A673 (cell line): ENCODE measurements around the gene ELL. TPM values are rescaled to one million over a fixed set of nuclear protein-coding genes. Genes with fewer than 3 reads are reported as not detected.

Experiments used
- BruUV-seq: library from RNA; stranded (reverse); fragments of 400-500 nt; replicated peaks from 2 replicates; lab custom pipeline; 2021; lab: Mats Ljungman, UMichigan
- CTCF ChIA-PET: fragments of 300-600 bp; sonication (Branson Sonifier 250); formaldehyde crosslinking; loops from one replicate; lab custom pipeline; 2022; ENCODE audit warnings: antibody characterized with exemption; lab: Charles Lee
- POLR2A ChIA-PET: fragments of 300-600 bp; sonication (Branson Sonifier 250); formaldehyde crosslinking; loops from one replicate; lab custom pipeline; 2022; ENCODE audit warnings: antibody characterized with exemption; ENCODE audit not compliant: low non-redundant PET; lab: Charles Lee
- DNase-seq: peaks from one replicate; pipeline ENCODE4 v3.0.0-alpha.2; 2015; ENCODE audit warnings: low spot score
- H3K27ac ChIP-seq: fragments of 200-600 bp; sonication (generic); 2 replicates; pipeline ENCODE4 v1.5.1; 2016; ENCODE audit warnings: mixed run types, low read depth, mild to moderate bottlenecking, mixed read lengths, antibody characterized with exemption, low read length; ENCODE audit not compliant: poor library complexity, severe bottlenecking
- H3K27me3 ChIP-seq: fragments of 200-600 bp; sonication (generic); replicated peaks from 2 replicates; pipeline ENCODE4 v1.6.1; 2017; ENCODE audit warnings: mixed run types, low read depth, mild to moderate bottlenecking, mixed read lengths, antibody characterized with exemption, low read length; ENCODE audit not compliant: insufficient read depth, poor library complexity
- H3K36me3 ChIP-seq: fragments of 200-600 bp; sonication (generic); 2 replicates; pipeline ENCODE4 v1.6.1; 2016; ENCODE audit warnings: mixed run types, mild to moderate bottlenecking, mixed read lengths, antibody characterized with exemption, low read length; ENCODE audit not compliant: insufficient read depth, poor library complexity, severe bottlenecking
- H3K4me1 ChIP-seq: fragments of 200-600 bp; sonication (generic); 2 replicates; pipeline ENCODE4 v1.6.1; 2017; ENCODE audit warnings: mixed run types, mild to moderate bottlenecking, mixed read lengths, antibody characterized with exemption, low read length; ENCODE audit not compliant: insufficient read depth, poor library complexity, severe bottlenecking
- H3K4me3 ChIP-seq: fragments of 200-600 bp; sonication (generic); 2 replicates; pipeline ENCODE4 v1.5.1; 2016; ENCODE audit warnings: low read depth, mixed run types, mild to moderate bottlenecking, mixed read lengths, low read length; ENCODE audit not compliant: poor library complexity, severe bottlenecking
- H3K9me3 ChIP-seq: fragments of 200-600 bp; sonication (generic); 2 replicates; pipeline ENCODE4 v1.6.1; 2016; ENCODE audit warnings: mixed run types, low read depth, mild to moderate bottlenecking, mixed read lengths, antibody characterized with exemption, low read length; ENCODE audit not compliant: poor library complexity, severe bottlenecking
- CTCF ChIP-seq: fragments of 300-800, 200-600 bp; sonication (generic); conservative IDR thresholded peaks from 2 replicates; pipeline ENCODE4 v1.5.1; 2017; ENCODE audit warnings: low read depth, mild to moderate bottlenecking, antibody characterized with exemption, low read length, moderate library complexity, mixed read lengths
- EZH2 ChIP-seq: fragments of 200-600 bp; sonication (generic); IDR thresholded peaks from 2 replicates; pipeline ENCODE4 v1.6.1; 2017; ENCODE audit warnings: borderline replicate concordance, low read depth, mild to moderate bottlenecking, mixed read lengths, antibody characterized with exemption, low read length; ENCODE audit not compliant: poor library complexity, severe bottlenecking
- intact Hi-C: fragments of 100-400 bp; cut with micrococcal nuclease; formaldehyde crosslinking; loops from one replicate; pipeline ENCODE4 v1.10.0; 2022; ENCODE audit not compliant: unreplicated experiment
- total RNA-seq: library from RNA; stranded (reverse); gene quantifications from 2 replicates; pipeline ENCODE4 v1.2.3, GENCODE V29; 2021

Gene ELL
- total RNA-seq, 1 experiment from 2014 or later = 16.4 TPM

GRCh38 chr19:18461471-18461870, 60.4 kb downstream of the ELL start:
- peaks cover 3% of the 10 kb centered on the region for H3K36me3 ChIP-seq

DNA sequence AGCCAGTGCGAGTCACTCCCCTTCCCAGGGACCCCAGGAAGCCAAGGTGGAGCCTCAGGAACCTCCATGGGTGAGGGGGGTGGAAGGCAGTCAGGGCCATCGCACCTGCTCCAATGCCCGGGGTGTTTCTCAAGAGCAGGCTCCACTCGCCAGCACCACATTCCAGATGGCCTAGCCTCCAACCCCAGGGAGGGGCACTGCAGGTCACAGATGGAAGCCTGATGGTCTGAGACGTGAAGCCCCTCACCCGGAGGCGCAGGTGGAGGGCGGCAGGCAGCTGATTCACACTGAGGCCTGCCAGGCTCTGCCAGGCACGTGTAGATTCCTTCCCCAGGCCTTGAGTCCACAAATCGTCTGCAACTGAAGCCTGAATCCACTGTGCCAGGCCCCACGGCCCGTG, 61.0 kb downstream of the ELL start:
- intact Hi-C loops = loop anchor here (10.0 kb wide), 3 partner anchors 134 to 524 kb away; partner anchors contain the start of genes COPE and DDX49
- no peak for DNase-seq
- Histone ChIP-seq H3K4me3 (no peak overlapping the region), H3K36me3 (peaks cover 3% of the 10 kb centered on the region), H3K4me1 (peaks cover 8% of the 10 kb centered on the region), H3K27ac (no peak overlapping the region), H3K27me3 (no peaks in the 10 kb centered on the region), H3K9me3 (no peaks in the 10 kb centered on the region)
- POLR2A ChIA-PET = no interaction called here
- BruUV-seq = no TSS peak
- CTCF ChIA-PET = no interaction called here
- TF ChIP-seq CTCF (no peak), EZH2 (no peak)

More at GRCh38 chr19:18461471-18461870, 60.4 kb downstream of the ELL start:
- H3K9me3 ChIP-seq = no peaks in the 10 kb centered on the region
- intact Hi-C loops = loop anchor here (10.0 kb wide), 3 partner anchors 133 to 523 kb away; partner anchors contain the start of genes COPE and DDX49
- TF ChIP-seq EZH2 (no peak), CTCF (no peak)
- H3K4me1 ChIP-seq = peaks cover 8% of the 10 kb centered on the region
- H3K27me3 ChIP-seq = no peaks in the 10 kb centered on the region
- no peak overlapping the region for H3K27ac ChIP-seq
- ChIA-PET CTCF (interaction anchor here (0.5 to 1.2 kb wide), 5 partner anchors 10 to 360 kb away, joined by 3 to 9 read pairs (median 4); no protein-coding TSS in a partner anchor), POLR2A (no interaction called here)
- no TSS peak for BruUV-seq
- no peak for DNase-seq
- H3K4me3 ChIP-seq = no peak overlapping the region

- Histone ChIP-seq H3K4me3 (no peak overlapping the region), H3K9me3 (no peaks in the 10 kb centered on the region), H3K27me3 (no peaks in the 10 kb centered on the region), H3K27ac (no peak overlapping the region), H3K36me3 (peaks cover 3% of the 10 kb centered on the region), H3K4me1 (no peaks in the 10 kb centered on the region)
- DNase-seq = no peak
- POLR2A ChIA-PET = no interaction called here
- intact Hi-C loops = no loop called here
- CTCF ChIA-PET = interaction anchor here (0.6 to 0.7 kb wide), 2 partner anchors 103 to 407 kb away, joined by 4 to 6 read pairs; no protein-coding TSS in a partner anchor
- TF ChIP-seq EZH2 (no peak), CTCF (no peak)
- BruUV-seq = no TSS peak
These were observed 64.2 kb downstream of the ELL start for GRCh38 chr19:18457483-18458331.
